Endometrium (tissue), 2 donors: ENCODE results near the gene CANT1.
"Not testable (repeated sequence)": the region's sequence is repeated elsewhere in the genome, so short reads cannot be mapped to it uniquely, and the experiment has no call there.

Source experiments
- FAIRE-seq: peaks from 2 replicates; lab custom pipeline; 2012; peaks lifted over from hg19 to GRCh38; lab: Jason Lieb, UNC
- donor health status: control.
- donor health status: control.

CANT1 gene

DNA sequence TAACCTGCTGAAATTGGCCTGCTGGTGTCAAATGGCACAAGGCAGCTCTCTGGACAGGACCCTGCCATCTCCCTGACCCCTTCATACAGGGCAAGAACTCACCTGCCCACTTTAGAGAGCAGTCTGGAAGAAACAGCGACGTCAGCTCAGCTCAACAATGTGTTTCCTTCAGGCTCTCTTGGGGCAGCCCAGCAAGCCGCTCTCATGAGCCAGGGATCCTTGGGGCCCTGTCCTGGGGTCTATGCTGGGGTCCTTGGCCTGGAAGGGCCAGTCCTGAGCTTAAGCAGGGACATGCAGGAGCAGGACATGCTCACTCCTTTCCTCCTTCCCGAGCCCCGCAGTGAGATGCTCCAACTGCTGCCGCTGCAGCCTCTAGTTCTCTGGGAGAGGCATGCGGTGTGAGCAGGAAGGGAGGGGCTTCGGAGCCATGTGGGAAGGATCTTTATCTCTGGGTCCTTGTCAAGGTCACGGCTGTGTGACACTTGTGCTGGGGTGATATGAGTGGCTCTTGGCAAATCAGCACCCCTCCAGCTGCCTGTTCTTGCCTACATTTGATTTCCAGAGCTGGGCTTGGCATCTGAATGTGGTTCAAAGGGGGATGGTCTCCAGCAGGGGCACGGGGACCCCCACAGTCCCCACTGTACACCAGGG, 17.8 kb upstream of the CANT1 start:
- no peak for FAIRE-seq

DNA sequence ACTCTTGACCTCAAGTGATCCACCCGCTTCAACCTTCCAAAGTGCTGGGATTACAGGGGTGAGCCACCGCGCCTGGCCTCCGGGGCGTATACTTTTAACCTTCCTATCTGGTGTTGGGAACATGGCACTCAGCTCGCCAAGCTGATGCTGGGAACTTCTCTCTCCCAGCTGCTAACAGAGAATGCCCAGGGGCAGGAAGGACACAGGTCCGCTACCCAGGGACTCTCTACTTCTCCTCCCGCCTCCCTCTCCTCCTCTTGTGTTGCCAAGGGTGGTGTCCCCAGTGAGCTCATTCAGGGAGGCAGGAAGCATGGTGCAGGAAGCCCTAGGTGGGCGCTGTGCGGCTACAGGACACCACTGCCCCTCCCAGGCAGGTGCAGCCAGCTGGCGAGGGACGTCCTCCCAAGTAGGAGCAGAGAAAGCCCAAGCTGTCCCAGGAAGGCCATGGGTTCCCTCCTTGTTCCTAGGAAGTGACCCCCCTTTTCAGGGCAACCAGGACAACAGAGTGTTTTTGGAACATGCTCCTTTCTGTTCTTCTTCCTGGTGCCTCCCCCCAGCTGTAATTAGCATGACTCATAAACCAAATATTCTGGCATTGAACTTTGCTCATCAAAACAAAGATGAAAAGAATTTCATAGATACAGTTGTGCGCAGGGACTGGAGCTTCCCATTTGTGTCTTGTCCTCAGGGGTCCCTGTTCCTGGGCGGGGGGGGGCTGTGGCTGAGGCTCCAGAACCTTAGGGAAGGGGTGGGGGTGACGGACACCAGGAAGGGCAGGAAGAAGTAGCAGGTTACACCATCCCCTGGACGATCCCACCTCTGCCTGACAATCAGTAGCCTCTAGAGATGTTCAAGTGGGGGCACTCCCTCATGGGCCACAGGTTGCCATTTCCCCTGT, 17.1 kb upstream of the CANT1 start:
- FAIRE-seq = no peak

DNA sequence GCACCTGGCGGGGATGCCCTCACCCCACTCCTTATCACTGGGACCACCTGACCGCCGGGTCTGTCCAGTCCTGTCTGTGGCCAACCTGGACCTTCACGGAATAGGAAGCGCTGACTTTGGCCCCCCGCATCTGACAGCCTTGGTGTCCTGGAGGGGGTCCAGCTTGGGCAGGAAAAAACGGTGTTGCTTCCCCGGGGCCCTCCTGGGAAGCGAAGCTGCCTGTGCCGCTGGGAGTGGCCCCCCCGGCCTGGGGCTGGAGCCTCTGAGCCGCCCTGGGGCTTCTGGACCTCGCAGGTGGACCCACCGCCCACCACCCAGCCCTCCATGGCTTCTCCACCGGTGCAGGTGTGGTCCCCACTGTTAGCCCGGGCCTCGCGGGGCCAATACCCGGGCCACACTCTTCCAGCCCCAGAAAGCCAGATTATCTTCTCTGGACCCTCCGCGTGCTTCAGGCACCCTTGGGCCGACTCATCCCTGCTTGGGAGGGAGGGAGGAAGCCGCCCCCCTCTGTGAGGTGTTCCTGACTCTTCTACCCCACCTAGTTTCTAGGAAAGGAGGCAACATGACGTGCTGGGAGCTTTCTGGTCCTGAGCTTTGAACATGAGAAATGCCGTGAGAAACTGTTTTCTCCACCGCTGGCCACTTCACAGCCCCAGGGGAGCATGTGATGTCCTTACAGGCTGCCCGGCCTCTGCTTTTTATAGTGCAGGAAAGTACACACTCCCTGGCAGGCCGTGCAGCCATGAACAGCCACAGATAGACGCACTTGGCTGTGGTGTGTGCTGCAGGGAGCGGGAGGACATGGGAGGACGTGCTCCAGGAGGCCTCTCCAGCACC, 15.6 kb upstream of the CANT1 start:
- no peak for FAIRE-seq

- FAIRE-seq = no peak
Observed at GRCh38 chr17:79023886-79024771, 14.6 kb upstream of the CANT1 start, which contains the start of gene C1QTNF1. TSS of gene C1QTNF1 (plus strand) at chr17:79024169. CDS start at chr17:79043969, 19,800 bp downstream.

DNA sequence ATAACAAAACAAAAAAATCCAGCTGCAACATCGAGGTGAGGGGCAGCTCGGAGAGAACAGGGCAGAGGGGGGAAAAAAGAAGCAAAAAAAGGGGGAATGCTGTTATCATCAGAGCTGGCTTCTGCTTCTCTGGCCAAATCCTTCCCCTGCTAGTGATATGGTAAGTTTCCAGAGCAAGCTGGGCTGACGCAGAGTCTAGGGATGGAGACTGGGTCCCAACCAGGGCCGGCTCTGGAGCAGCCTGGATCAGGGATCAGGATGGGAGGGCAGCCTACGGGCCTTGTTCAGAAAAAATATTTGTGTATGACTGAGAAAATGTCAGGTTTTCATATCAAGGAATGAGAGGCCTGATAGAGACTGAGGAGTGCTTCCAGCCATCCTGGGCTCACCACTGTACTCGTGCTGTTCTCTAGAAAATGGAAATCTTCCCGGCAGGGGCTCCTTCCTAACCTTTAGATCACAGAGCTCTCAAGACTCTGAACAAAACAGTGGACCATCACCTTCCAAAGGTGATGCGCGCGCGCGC, 13.7 kb upstream of the CANT1 start:
- FAIRE-seq = no peak

- no peak for FAIRE-seq
Observed at GRCh38 chr17:79022507-79022991, 13.0 kb upstream of the CANT1 start.

DNA sequence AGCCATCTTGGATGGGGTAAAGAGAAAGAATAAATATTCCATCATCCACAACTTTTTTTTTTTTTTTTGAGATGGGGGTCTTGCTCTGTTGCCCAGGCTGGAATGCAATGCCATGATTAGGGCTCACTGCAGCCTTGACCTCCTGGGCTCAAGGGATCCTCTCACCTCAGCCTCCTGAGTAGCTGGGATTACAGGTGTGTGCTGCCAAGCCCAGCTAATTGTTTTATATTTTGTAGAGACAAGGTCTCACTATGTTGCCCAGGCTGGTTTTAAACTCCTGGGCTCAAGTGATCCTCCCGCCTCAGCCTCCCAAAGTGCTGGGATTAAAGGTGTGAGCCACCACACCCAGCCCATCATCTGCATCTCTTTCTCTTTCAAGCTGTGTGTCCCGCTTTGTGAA, 12.4 kb upstream of the CANT1 start:
- FAIRE-seq = not testable (repeated sequence)

DNA sequence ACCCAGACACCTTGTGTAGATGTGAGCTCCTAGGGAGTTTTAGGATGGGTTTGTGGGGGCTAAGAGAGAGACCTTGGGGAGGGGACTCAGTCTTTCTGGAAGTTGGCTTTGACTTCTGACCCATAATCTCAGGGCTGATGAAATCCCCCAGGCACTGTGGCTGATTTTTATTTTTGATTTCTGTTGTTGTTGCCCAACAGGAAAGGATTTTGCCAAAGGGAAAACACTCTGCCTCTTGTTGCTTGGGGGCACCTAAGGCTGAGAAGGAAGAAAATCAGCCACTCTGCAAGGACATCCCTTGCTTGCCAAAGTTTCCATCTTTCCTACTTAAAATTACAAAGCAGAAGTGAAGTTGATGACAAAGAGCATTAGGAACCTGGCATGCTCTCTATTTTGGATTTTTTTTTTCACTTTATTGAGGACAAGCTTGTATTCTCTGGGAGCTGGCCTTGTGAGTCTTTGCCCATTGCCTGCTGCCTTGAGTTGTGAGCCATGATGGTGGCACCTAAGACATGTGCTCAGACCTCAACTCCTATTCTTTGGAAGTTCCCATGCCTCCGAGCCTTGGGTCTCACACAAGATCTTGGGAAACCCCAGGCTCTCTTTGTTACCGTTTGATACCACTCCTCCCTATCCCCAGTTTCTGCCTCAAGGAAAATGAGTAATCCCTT, 11.2 kb upstream of the CANT1 start:
- no peak for FAIRE-seq

DNA sequence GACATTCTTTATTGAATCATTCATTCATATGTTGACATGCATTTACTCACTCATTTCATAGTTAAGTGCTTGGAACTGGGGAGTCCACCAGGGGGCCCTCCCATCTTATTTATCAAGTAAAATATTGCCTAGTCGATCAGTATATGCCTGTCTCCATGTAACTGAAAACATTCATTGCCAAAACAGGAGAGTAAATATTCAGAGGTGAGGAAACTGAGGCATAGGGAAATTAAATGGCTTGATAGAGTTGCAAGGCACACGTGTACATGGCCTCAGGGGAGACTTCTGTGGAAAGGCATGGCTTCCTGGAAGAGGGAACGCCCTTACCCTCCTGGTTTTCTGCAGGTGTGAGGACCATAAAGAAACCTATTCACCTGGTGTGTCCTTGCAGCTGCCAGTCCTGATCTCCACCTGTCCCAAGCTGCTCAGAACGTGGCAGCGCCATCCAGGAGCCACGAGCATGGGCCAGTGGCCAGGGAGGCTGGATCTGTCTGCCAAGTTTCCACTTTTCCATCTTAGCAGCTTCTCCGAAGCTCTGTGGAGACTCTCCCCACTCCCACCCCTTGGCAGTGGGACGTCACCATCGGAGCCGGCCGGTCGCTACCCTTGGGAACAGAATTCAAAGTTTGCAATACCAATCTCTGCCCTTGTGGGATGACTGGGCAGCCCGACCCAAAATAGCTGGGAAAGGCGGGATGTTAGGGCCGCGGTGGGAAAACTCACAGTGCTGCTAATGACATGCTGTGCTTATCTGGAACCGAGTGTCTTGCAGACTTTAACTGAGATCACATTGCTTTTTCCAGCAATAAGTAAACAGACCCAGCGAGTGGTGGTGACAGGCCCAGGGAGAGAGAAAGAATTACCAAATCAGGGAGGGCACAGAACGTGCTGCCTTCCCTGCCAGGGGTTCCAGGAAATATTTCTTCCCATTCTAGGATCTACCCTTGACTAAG, 10.3 kb upstream of the CANT1 start:
- no peak for FAIRE-seq

DNA sequence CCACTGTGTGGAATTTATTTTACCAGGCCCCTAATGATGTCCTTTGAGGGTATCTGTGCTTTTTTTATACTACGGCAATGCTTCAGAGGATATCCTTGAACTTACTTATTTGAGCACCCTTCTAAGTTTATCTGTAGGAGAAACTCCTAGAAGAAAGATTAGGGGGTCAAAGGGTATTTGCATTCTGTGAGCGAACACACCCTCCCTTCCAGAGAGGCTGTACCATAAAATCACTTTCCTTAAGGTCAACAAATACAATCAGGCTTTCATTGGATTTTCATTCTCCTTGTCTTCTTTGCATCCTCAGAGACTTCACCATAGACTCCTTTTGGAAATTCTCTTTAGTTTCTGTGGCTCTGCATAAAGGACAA, 9.7 kb upstream of the CANT1 start:
- no peak for FAIRE-seq

DNA sequence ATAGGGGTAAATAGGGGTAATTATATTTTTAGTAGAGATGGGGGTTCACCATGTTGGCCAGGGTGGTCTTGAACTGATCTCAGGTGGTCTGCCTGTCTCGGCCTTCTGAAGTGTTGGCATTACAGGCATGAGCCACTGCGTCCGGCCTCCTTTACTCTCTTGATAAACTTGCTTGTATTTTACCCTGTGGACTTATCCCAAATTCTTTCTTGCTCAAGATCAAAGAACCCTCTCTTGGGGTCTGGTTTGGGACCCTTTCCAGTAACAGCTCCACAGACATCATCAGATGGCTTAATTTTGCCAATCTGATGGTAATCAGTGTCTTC, 8.8 kb upstream of the CANT1 start:
- no peak for FAIRE-seq

- no peak for FAIRE-seq
Observed at GRCh38 chr17:79017546-79018369, 8.2 kb upstream of the CANT1 start.

- no peak for FAIRE-seq
Observed at GRCh38 chr17:79014158-79014758, 4.7 kb upstream of the CANT1 start.

- no peak for FAIRE-seq
Observed at GRCh38 chr17:79012563-79013134, 3.1 kb upstream of the CANT1 start.

- no peak for FAIRE-seq
Observed at GRCh38 chr17:79011451-79012147, 2.0 kb upstream of the CANT1 start.

GRCh38 chr17:79010304-79010646, 711 bp upstream of the CANT1 start:
- FAIRE-seq = no peak

- no peak for FAIRE-seq
Observed at GRCh38 chr17:79008666-79009387, 737 bp downstream of the CANT1 start.
